ENCODE measurements around the gene ST6GAL1.
"Not testable (repeated sequence)": the region's sequence is repeated elsewhere in the genome, so short reads cannot be mapped to it uniquely, and the experiment has no call there.

ST6GAL1 gene

DNA sequence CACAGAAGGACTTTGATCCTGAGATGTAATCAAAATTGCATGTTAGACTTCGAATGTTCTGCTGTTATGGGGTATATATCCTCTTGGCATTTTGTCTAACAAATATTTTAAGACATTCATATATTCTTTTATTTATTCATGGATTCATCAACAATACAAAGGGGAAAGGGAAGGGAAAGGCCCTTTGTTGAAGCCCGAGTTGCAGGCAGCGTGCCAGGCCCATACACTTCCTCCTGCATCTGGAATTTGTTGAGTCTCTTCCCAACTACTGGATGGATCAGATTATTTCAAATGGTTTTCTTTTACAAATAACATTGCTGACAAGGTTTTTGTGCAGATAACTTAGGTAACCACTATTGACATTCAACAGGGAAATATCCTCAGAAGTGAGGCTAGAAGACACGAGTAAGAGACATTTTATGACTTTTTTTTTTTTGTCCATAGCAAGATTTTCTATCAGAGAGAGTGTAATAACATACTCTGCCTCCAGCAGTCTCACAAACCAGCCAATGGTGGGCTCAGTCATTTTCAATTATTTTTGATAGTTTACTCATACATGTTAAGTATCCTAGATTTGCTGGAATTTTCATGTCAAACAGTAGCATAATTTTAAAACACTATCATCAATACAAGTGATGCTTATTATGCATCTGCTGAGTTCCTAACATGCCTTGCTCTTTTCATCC lies 114.7 kb downstream of the ST6GAL1 start:
- TF ChIP-seq, protein P1, sequence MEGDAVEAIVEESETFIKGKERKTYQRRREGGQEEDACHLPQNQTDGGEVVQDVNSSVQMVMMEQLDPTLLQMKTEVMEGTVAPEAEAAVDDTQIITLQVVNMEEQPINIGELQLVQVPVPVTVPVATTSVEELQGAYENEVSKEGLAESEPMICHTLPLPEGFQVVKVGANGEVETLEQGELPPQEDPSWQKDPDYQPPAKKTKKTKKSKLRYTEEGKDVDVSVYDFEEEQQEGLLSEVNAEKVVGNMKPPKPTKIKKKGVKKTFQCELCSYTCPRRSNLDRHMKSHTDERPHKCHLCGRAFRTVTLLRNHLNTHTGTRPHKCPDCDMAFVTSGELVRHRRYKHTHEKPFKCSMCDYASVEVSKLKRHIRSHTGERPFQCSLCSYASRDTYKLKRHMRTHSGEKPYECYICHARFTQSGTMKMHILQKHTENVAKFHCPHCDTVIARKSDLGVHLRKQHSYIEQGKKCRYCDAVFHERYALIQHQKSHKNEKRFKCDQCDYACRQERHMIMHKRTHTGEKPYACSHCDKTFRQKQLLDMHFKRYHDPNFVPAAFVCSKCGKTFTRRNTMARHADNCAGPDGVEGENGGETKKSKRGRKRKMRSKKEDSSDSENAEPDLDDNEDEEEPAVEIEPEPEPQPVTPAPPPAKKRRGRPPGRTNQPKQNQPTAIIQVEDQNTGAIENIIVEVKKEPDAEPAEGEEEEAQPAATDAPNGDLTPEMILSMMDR (conservative IDR thresholded peaks at IDR 0.05; ENCODE audit: low read depth) = no peak
- no peak overlapping the region for H3K27ac ChIP-seq
- ChIA-PET CTCF (no interaction called here), POLR2A (ENCODE audit: low non-redundant PET) (no interaction called here)
- no peak for DNase-seq (ENCODE audit: low spot score)

DNA sequence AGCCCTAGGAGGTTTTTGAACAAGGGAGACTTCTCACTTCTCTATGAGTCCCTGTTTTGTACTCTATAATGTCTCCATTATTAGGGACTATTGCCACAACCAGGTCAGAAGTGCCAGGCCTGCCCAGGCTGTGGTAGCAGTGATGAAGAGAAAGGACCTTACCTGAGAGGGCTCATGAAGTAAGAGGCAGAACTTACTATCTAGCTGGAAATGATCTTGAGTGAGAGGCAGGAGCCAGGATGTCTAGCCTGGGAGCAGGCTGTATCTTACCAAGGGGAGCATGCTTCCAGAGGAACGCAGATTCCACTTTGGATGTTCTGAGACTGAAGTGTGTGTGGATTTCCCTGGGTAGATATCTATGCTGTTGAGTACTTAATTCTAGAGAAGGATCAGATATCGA lies 115.7 kb downstream of the ST6GAL1 start:
- ChIA-PET POLR2A (ENCODE audit: low non-redundant PET) (no interaction called here), CTCF (interaction anchor here (0.6 kb wide), 1 partner anchor 9 kb away, joined by 3 read pairs; no protein-coding TSS in a partner anchor)
- no peak for DNase-seq (ENCODE audit: low spot score)

DNA sequence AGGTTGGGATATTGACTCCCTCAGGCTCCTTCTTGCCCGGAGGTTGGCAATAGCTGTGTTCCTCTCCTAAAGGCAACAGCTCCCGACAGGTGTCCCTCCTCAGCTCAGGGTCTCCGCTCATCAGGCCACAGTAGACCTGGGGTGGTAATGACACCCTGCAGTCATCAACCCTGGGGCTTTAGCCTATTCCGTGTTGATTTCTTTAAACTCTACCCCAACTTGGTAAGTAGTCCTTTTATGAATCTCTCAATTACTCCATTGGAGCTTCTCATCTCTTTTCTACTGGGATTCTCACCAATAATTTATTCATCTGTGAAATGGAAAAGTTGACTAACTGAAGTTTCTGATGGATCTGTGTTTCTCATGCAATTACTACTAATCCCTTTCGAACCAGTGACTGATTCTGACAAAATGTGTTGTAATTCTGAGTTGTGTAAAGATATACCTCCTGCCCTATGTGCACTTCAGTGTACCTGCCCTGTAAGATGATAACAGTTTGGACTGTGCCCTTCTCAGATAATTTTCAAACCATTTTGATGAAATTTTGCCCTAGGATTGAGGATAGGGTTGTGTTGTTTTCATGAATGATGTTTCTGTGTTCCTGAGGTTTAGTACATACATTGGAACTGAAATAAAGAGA lies 119.3 kb downstream of the ST6GAL1 start:
- no peak overlapping the region for H3K27ac ChIP-seq
- TF ChIP-seq, protein P1 (conservative IDR thresholded peaks at IDR 0.05; ENCODE audit: low read depth) = no peak
- ChIA-PET CTCF (interaction anchor here (0.7 kb wide), 1 partner anchor 64 kb away, joined by 3 read pairs; no protein-coding TSS in a partner anchor), POLR2A (ENCODE audit: low non-redundant PET) (no interaction called here)
- no peak for DNase-seq (ENCODE audit: low spot score)

More for the DNA sequence above, 115.7 kb downstream of the ST6GAL1 start:
- TF ChIP-seq, protein P1 (conservative IDR thresholded peaks at IDR 0.05; ENCODE audit: low read depth) = no peak
- no peak overlapping the region for H3K27ac ChIP-seq

DNA sequence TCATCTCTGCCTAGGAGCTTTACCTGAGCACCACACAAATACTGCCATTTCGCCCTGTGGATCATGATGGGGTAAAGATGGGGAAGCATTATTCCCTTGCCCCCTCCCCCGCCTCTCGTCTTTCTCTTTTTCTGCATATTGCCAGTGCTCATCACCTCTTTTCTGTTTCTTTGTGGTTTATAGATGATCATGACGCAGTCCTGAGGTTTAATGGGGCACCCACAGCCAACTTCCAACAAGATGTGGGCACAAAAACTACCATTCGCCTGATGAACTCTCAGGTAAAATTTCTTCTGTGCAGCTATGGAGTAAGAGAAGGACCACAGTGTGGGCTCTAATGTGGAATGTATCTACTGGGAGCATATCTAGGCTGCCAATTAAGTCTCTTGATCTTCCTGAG lies 120.7 kb downstream of the ST6GAL1 start:
- POLR2A ChIA-PET (ENCODE audit: low non-redundant PET) = no interaction called here
- TF ChIP-seq, protein P1 (conservative IDR thresholded peaks at IDR 0.05; ENCODE audit: low read depth) = no peak
- CTCF ChIA-PET = no interaction called here

DNA sequence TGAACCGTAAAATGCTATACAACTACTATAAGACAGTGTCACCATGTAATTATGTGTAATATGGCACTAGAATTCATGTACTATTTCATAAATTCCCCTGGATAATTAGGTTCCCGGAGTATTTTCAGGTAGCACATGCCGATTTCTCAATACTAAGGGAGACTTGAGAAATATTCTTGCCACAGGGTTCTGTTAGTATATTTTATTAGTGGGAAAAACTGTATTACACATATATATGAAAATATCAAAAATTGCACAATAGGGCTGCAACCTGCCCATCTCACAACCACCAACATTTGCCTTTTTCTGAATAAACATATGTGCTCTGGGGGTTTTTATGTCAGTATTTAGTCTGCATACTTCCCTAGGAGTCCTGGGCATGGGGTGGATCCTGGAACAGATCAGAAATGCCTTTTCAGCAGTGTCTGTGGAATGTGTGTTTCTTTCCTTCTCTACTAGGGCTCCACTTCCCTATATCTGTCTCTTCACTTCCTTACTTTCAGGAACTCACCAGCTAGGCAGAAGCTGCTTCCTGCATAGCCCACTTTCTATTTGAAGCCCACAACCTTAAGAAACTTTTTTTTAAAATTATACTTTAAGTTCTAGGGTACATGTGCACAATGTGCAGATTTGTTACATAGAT lies 121.5 kb downstream of the ST6GAL1 start:
- POLR2A ChIA-PET (ENCODE audit: low non-redundant PET) = no interaction called here
- CTCF ChIA-PET = no interaction called here
- DNase-seq (ENCODE audit: low spot score) = no peak
- no peak overlapping the region for H3K27ac ChIP-seq
- TF ChIP-seq, protein P1 (conservative IDR thresholded peaks at IDR 0.05; ENCODE audit: low read depth) = no peak

More for the DNA sequence above, 120.7 kb downstream of the ST6GAL1 start:
- no peak for DNase-seq (ENCODE audit: low spot score)
- no peak overlapping the region for H3K27ac ChIP-seq

DNA sequence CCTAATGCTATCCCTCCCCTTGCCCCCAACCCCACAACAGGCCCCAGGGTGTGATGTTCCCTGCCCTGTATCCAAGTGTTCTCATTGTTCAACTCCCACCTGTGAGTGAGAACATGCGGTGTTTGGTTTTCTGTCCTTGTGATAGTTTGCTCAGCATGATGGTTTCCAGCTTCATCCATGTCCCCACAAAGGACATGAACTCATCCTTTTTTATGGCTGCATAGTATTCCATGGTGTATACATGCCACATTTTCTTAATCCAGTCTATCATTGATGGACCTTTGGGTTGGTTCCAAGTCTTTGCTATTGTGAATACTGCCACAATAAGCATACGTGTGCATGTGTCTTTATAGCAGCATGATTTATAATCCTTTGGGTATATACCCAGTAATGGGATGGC lies 122.1 kb downstream of the ST6GAL1 start:
- POLR2A ChIA-PET (ENCODE audit: low non-redundant PET); H3K27ac ChIP-seq; CTCF ChIA-PET; DNase-seq (ENCODE audit: low spot score): not testable (repeated sequence)

DNA sequence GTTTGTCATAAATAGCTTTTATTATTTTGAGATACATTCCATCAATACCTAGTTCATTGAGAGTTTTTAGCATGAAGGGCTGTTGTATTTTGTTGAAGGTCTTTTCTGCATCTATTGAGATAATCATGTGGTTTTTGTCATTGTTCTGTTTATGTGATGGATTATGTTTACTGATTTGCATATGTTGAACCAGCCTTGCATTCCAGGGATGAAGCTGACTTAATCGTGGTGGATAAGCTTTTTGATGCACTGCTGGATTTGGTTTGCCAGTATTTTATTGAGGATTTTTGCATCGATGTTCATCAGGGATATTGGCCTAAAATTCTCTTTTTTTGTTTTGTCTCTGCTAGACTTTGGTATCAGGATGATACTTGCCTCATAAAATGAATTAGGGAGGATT lies 124.1 kb downstream of the ST6GAL1 start:
- CTCF ChIA-PET; POLR2A ChIA-PET (ENCODE audit: low non-redundant PET): not testable (repeated sequence)

DNA sequence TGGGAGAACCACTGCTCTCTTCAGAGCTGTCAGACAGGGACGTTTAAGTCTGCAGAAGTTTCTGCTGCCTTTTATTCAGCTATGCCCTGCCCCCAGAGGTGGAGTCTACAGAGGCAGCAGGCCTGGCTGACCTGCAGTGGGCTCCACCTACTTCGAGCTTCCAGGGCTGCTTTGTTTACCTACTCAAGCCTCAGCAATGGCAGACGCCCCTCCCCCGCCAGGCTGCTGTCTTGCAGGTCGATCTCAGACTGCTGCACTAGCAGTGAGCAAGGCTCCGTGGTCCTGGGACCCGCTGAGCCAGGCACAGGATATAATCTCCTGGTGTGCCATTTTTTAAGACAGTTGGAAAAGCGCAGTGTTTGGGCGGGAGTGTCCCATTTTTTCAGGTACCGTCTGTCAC lies 127.5 kb downstream of the ST6GAL1 start:
- CTCF ChIA-PET; DNase-seq (ENCODE audit: low spot score); POLR2A ChIA-PET (ENCODE audit: low non-redundant PET); H3K27ac ChIP-seq: not testable (repeated sequence)

More for the DNA sequence above, 124.1 kb downstream of the ST6GAL1 start:
- DNase-seq (ENCODE audit: low spot score); H3K27ac ChIP-seq: not testable (repeated sequence)

All from RWPE1 (cell line).